AG04450 (cell line): ENCODE results near the gene STPG2. TPM values are rescaled to one million over a fixed set of nuclear protein-coding genes. Genes with fewer than 3 reads are reported as not detected.

Experiments
- CTCF ChIA-PET: fragments of 300-600, 350-600 bp; formaldehyde crosslinking; extraction: SDS; loops from one replicate; lab custom pipeline; 2022; ENCODE audit warnings: antibody characterized with exemption, inconsistent platforms; lab: Charles Lee
- POLR2A ChIA-PET: fragments of 350-600 bp; formaldehyde crosslinking; extraction: SDS; loops from one replicate; lab custom pipeline; 2021; ENCODE audit warnings: antibody characterized with exemption, inconsistent platforms; lab: Yijun Ruan, JAX
- DNase-seq: peaks from one replicate; pipeline ENCODE4 v3.0.0-alpha.2; 2011; ENCODE audit warnings: low read depth, low spot score
- H3K27ac ChIP-seq: one replicate; pipeline ENCODE4 v1.5.1; 2012; ENCODE audit warnings: low read depth, low read length, control low read depth
- H3K27me3 ChIP-seq: one replicate; pipeline ENCODE4 v1.6.0; 2012; ENCODE audit warnings: low read length; ENCODE audit not compliant: control insufficient read depth, insufficient read depth
- H3K4me3 ChIP-seq: 2 replicates; pipeline ENCODE4 v1.5.1; 2011; ENCODE audit warnings: mild to moderate bottlenecking, low read depth, low read length, control low read depth
- H3K9me3 ChIP-seq: 2 replicates; pipeline ENCODE4 v1.5.1; 2012; ENCODE audit warnings: low read length; ENCODE audit not compliant: control insufficient read depth, insufficient read depth
- polyA plus RNA-seq: library from polyadenylated mRNA; depleted of rRNA; stranded (reverse); fragments of >200 nt; gene quantifications from 2 replicates; pipeline ENCODE4 v1.2.3, GENCODE V29; 2011
- TF ChIP-seq, protein P1 (sequence below): IDR thresholded peaks from 2 replicates; pipeline ENCODE4 v1.5.1; 2011; ENCODE audit warnings: low read depth, low read length, control low read depth, inconsistent platforms

Gene STPG2
- polyA plus RNA-seq, 1 experiment, result not detected

GRCh38 chr4:97587912-97588311, 555.4 kb downstream of the STPG2 start:
- CTCF ChIA-PET, result interaction anchor here (0.6 kb wide), 1 partner anchor 943 kb away, joined by 3 read pairs; no protein-coding TSS in a partner anchor
- no peak overlapping the region for H3K27ac ChIP-seq
- POLR2A ChIA-PET, result no interaction called here
- TF ChIP-seq, protein P1, sequence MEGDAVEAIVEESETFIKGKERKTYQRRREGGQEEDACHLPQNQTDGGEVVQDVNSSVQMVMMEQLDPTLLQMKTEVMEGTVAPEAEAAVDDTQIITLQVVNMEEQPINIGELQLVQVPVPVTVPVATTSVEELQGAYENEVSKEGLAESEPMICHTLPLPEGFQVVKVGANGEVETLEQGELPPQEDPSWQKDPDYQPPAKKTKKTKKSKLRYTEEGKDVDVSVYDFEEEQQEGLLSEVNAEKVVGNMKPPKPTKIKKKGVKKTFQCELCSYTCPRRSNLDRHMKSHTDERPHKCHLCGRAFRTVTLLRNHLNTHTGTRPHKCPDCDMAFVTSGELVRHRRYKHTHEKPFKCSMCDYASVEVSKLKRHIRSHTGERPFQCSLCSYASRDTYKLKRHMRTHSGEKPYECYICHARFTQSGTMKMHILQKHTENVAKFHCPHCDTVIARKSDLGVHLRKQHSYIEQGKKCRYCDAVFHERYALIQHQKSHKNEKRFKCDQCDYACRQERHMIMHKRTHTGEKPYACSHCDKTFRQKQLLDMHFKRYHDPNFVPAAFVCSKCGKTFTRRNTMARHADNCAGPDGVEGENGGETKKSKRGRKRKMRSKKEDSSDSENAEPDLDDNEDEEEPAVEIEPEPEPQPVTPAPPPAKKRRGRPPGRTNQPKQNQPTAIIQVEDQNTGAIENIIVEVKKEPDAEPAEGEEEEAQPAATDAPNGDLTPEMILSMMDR, result no peak
- no peak for DNase-seq
- H3K27me3 ChIP-seq, result no peaks in the 10 kb centered on the region
- H3K4me3 ChIP-seq, result no peak overlapping the region
- peaks cover 5% of the 10 kb centered on the region for H3K9me3 ChIP-seq

DNA sequence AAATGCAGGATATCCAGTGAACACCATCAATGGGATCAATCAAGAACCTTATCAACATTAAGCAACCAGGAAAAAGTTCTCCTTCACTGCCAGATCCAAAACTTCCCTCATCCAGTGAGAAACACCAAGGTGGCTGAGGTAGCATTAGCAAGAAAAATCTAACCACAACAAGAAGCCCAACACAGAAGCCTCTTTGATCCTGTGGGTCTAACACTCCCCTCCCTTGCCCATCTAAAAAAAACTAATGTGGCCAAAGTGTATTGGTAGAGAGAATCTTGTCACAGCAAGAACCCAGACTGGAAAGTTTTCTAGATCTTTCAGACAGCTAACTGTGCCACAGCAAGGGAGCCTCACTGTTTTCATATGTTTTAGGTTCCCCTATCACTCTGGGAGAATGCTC, 558.0 kb downstream of the STPG2 start:
- H3K27me3 ChIP-seq, result no peaks in the 10 kb centered on the region
- no peak for DNase-seq
- ChIA-PET POLR2A (no interaction called here), CTCF (no interaction called here)
- no peak overlapping the region for H3K27ac ChIP-seq
- no peaks in the 10 kb centered on the region for H3K9me3 ChIP-seq
- no peak overlapping the region for H3K4me3 ChIP-seq
- TF ChIP-seq, protein P1, result no peak

GRCh38 chr4:97582890-97583289, 560.4 kb downstream of the STPG2 start:
- Histone ChIP-seq H3K27me3 (no peaks in the 10 kb centered on the region), H3K4me3 (no peak overlapping the region), H3K27ac (no peak overlapping the region), H3K9me3 (no peaks in the 10 kb centered on the region)
- POLR2A ChIA-PET, result no interaction called here
- TF ChIP-seq, protein P1, result no peak
- no peak for DNase-seq
- CTCF ChIA-PET, result no interaction called here

DNA sequence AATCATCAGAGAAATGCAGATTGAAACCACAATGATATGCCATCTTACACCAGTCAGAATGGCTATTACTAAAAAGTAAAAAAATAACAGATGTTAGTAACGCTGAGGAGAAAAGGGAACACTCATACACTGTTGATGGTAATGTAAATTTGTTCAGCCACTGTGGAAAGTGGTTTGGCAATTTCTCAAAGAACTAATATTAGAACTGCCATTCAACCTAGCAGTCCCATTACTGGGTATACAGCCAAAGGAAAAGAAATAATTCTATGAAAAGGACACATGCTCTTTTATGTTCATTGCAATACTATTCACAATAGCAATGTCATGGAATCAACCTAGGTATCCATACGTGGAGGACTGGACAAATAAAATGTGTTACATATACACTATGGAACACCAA, 566.3 kb downstream of the STPG2 start:
- TF ChIP-seq, protein P1, result no peak
- ChIA-PET POLR2A (no interaction called here), CTCF (no interaction called here)
- DNase-seq, result no peak
- Histone ChIP-seq H3K4me3 (no peak overlapping the region), H3K27ac (no peak overlapping the region), H3K9me3 (no peaks in the 10 kb centered on the region), H3K27me3 (no peaks in the 10 kb centered on the region)

DNA sequence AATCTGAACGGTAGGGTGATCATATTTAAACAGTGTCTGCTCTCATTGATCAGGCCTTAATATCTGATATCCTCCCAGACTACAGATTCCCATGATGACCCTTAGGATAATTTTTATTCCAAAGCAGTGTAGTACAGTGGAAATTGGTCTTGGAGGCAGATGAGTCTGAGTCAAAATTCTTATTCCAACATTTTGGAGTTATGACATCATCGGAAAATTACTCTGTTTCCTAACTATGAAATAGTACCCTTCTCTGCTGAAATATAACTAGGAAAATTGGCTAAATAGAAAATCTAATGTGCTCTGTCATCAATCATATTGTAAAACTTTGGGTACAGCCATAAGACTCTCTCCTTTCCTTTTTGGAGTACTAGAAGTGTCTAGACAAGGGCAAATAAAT, 583.3 kb downstream of the STPG2 start:
- Histone ChIP-seq H3K27ac (no peak overlapping the region), H3K9me3 (peaks cover 6% of the 10 kb centered on the region; the same call in 1 of the 2 replicates), H3K27me3 (no peaks in the 10 kb centered on the region), H3K4me3 (no peak overlapping the region)
- no peak for DNase-seq
- ChIA-PET POLR2A (no interaction called here), CTCF (no interaction called here)
- TF ChIP-seq, protein P1, result no peak
